ENCODE measurements around the gene AKT2.

The AKT2 gene

DNA sequence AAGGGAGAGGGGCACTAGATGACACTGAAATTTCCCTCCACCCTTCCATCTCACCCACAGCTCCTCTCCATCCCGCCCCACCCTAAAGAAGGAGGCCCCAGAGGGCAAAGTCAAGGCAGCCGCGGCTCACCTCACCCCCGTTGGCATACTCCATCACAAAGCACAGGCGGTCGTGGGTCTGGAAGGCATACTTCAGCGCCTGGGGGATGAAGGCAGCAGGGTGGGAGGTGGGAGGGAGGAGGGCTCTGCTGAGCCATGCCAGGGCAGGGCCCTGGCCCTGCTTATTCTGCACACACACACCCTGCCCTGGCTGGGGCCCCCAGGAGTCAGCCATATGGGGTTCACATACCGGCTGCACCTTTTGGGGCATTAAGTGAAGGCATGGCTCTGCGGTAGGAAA, 46.4 kb downstream of the AKT2 start:
- DNase-seq (ENCODE audit: extremely low read depth in 1 of 2, low read depth in 1 of 2): no peak

DNA sequence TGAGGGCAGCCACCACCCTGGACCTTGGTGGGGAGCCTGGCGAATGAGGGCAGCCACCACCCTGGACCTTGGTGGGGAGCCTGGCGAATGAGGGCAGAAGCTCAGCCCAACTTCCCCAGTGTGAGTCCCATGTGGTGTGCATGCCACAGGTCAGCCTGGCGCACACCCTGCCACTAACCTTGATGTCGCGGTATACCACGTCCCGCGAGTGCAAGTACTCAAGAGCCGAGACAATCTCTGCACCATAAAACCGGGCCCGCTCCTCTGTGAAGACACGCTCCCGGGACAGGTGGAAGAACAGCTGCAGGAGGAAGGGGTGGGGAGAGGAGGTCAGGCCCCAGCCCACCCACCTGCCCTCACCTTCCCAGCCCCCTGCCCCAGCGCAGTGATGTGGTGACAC, 47.4 kb downstream of the AKT2 start:
- DNase-seq (ENCODE audit: extremely low read depth in 1 of 2, low read depth in 1 of 2): no peak

DNA sequence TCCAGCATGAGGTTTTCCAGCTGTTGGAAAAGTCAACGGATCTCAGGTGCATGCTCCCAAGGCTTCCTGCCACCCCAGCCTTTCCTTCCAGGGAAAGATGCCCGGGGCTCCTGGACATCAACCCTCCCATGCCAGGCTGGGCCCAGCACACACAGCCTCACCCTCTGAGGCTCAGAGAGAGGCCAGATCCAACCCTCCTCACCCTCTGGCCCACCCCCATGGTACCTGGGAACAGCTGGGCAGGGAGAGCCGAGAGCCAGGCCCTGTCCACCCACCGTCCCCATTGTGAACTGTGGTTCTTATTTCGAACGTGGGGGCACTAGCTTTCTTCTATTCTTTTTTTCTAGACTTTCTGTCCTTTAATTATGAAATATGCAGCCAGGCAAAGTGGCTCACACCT, 48.8 kb downstream of the AKT2 start:
- no peak for DNase-seq (ENCODE audit: extremely low read depth in 1 of 2, low read depth in 1 of 2)

DNA sequence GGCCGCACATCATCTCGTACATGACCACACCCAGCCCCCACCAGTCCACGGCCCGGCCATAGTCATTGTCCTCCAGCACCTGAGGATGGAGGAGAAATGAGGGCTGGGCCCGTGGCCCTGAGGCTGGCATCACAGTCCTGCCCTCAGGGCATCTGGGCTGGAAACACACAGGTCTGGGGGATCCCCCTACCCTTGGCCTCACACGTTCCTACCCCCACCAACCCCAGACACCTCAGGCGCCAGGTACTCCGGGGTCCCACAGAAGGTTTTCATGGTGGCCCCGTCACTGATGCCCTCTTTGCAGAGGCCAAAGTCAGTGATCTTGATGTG, 49.2 kb downstream of the AKT2 start:
- DNase-seq (ENCODE audit: extremely low read depth in 1 of 2, low read depth in 1 of 2): no peak

DNA sequence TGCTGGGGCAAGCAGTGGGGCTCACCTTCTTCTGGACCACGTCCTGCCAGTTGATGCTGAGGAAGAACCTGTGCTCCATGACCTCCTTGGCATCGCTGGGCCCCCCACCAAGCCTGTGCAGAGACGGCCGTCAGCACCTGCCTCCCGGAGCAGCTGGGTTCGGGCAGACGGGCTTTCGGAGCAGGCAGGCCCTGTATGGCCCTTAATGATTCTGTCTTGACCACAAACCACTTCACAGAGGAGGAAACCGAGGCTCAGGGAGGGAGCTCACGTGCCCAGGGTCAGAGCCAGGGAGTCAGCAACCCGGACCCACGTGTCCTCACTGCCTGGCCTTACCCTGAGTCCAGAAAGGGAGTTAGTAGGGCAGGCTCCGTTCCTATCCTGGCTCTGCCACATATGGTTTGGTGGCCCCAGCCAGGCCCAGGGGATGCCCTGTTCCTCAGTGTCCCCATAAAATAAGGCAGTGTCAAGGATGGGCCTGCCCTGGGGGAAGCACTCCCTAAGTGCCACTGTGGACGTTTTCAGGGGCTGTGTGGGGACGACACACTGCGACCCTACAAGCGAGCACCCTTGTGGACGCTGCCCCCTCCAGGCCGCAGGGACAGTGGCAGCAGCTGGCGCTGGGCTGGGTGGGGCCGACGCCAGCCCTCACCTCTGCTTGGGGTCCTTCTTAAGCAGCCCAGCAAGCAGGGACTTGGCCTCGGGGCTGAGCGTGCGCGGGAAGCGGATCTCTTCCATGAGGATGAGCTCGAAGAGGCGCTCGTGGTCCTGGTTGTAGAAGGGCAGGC, 49.7 kb downstream of the AKT2 start:
- DNase-seq (ENCODE audit: extremely low read depth in 1 of 2, low read depth in 1 of 2): no peak

DNA sequence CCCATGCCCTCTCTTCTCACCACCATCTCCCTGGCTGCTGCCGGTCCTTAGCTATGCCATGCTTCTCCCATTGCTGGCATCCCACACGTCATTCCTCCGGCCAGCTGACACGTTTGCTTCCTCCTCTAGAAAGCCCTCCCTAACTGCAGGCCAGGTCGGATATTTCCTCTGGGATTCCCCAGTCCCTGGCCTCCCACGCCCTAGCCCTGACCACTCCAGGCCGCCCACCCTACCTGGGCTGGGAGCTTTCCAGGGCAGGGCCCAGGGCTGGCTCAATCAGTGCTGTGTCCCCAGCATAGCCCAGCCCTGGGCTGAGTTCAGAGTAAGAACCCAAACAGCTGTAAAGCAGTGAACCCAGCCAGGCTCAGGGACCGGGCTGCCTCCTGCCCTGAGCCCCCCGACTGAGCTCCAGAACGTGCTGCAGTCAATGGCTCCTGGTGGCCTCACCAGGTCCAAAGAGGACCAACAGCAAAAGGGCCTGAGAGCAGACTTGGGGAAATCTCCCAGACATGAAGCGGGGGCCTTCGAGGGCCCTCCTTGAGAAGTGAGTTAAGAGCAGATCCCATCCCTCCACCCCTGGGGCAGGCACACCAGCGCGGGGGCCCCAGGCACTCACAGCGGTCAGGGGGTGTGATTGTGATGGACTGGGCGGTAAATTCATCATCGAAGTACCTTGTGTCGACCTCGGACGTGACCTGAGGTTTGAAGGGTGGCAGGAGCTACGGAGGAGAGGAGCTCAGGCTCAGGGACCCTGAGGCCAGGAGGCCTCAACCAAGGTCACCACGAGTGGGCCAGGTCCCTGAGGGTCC, 50.5 kb downstream of the AKT2 start:
- no peak for DNase-seq (ENCODE audit: extremely low read depth in 1 of 2, low read depth in 1 of 2)

DNA sequence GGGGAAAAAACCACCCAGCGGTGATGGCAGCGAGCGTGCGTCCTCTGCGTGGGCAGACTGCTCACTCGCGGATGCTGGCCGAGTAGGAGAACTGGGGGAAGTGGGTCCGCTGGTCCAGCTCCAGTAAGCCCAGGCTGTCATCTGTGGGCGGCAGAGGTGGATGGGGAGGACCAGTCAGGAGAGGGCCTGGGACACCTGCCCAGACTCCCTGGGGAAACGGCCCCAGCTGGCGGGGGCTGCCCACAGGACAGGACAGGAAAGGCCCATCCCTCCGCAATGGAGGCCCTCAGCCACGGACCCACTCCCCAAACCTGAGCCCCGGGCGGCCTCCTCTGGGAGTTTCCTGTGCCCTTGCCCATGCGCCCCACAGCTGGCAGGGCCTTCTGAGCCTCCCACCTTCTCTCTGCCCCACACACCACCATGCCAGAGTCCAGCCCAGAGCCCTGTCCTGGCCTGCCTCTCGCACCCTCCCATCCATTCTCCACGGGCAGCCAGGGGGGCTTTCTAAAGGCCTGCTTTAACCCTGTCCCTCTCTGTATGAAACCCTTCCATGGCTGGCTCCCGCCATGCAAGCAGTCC, 51.2 kb downstream of the AKT2 start:
- DNase-seq (ENCODE audit: extremely low read depth in 1 of 2, low read depth in 1 of 2): no peak

DNA sequence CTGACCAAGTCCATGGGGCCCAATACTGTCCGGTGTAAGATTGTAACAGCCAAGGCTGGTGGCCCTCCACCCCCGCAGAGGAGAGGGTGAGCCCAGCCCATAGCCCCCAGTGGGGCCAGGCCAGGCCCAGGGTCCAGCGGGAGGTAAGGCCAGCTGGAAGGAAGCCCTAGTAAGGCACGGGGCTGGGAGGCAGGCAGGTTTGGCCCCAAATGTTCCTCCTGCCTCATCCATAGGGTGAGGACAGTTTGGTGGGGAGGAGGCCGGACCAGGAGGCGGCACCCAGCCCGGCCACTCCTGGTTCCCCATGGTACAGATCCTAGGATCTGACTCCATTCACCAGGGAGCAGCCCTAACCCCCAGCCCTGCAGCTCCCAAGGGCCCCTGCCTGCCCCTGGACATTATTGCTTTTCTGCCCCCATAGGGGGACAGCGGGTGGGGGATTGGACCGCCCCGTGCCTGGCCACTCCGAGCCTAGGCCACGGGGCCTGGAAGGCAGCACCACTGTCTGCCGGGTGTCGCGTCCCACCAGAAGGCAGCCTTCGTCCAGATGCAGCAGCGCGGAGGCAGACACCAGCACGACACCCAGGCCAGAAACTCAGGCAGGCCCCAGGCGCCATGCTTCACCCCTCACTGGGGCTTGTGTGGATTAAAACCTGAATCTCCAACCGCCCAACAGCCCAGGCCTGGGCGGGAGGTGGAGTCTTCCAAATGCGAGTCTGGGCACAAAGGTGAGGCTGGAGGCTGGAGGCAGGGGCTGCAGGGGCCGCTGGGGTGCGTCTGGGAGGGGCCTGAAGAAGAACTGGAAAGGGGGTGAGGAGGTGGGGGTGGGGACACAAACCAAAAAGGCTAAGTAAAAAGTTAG, 52.0 kb downstream of the AKT2 start:
- no peak for DNase-seq (ENCODE audit: extremely low read depth in 1 of 2, low read depth in 1 of 2)

DNA sequence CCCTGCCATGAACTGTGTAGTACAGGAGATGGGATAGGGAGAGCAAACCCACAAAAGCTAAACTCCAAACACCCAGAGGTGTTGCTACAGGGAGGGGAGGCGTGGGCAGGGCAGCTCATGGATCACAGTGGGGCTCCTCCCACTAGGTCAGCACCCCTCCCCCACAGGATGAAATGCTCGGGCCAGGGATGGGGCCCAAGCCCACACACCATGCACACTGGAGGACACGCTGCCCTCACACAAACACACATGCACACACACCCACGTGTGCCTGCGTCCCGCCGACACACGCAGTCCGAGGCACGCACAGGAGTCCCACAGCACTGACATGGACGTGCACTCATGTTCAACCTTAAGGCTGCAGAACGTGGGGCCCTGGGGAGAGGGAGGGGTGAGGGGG, 52.7 kb downstream of the AKT2 start:
- no peak for DNase-seq (ENCODE audit: extremely low read depth in 1 of 2, low read depth in 1 of 2)

DNA sequence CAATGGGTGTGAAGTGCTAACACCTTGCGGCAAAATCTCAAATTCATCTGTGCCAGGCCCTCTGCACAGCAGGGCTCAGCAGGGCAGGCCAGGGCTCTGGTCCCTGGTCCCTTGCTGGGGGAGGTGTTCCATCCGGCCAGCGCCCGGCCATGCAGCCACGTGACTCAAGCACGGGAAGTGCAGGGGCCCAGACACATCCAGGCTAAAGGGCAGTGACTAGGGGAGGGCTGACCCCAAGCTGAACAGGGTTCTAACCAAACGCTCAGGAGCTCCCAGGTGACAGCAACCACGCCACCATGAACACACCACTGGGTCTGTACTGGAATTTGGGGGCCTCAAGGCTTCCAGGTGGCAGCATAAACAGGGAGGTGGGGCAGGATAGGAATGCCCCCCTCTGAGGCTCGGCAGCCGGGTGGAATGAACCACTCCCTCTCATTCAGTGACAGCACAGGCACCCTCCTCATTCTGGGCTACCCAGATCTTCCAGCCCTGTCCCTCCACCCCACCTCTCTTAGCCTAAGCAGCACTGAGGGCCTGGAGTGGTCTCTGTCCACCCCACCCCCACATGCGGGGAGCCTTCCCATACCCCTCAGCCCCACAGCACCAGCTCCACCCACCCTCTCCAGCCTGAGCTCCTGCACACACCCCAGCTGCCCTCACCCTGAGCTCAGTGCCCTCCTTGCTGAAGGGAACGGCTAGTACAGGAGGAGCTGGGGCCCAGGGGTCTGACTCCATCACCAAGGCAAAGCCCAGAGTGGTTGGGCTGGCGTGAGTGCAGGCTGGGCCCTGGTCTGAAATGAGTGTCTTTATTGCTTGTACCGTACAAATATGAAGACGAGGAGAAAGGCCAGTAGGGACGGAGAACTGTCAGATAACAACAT, 53.4 kb downstream of the AKT2 start:
- no peak for DNase-seq (ENCODE audit: extremely low read depth in 1 of 2, low read depth in 1 of 2)

DNA sequence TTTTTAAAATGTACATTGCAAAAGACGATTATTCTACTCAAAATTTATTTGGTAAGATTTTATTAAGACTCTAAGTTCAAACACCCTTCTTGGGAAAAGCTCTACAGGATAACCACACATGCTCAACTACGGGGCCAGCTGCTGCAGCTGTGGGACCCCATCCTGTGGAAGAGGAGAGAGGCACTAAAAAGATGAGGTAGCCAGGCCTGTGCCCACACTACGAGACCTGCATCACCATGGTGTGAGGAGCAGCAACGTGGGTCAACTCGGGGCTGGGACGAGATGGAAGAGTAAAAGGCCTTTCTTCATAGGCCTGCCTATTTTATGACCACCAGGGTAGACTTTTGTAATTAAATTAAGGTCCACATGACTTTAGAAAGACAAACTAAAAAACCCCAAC, 54.1 kb downstream of the AKT2 start:
- DNase-seq (ENCODE audit: extremely low read depth in 1 of 2, low read depth in 1 of 2): no peak

DNA sequence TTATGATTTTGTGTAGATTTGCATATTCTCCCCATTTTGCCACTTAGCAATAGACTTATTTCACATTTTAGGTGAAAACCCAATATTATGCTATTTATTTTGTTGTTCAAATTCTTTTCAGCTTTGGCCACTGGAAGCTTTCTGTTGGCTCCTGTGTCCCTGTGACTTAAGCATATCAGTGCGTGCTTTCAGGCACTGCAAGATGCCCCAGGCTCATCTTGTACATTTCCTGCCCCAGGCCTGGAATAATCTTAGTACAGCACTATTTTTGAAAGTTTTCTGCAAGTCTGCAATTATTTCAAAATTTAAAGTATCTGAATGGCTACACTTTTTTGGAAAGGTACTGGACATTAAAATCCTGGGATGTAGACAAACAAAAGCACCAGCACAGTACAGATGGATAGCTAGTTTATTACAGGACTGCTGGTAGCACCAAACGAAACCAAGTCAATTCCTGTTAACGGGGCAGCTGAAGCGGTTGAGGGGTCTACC, 55.2 kb downstream of the AKT2 start:
- DNase-seq (ENCODE audit: extremely low read depth in 1 of 2, low read depth in 1 of 2): no peak

DNA sequence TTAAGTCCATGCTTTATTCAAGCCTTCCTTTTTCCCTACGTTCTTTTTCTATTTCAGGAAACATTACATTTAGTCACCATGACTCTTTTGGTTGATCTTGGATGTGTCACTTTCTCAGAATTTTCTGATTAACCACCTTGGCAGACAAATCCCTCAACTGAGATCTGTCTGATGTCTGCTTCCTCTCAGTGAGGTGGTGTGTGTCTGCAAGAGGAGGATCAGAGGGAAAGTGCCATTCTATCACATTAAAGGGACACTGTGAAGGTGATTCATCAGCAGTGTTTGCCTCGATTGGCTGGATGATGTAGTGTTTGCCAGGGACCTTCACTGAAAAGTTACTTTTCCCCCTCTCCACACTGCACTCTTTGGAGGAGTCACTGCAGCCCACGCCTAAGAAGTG, 55.7 kb downstream of the AKT2 start:
- DNase-seq (ENCODE audit: extremely low read depth in 1 of 2, low read depth in 1 of 2): no peak

DNA sequence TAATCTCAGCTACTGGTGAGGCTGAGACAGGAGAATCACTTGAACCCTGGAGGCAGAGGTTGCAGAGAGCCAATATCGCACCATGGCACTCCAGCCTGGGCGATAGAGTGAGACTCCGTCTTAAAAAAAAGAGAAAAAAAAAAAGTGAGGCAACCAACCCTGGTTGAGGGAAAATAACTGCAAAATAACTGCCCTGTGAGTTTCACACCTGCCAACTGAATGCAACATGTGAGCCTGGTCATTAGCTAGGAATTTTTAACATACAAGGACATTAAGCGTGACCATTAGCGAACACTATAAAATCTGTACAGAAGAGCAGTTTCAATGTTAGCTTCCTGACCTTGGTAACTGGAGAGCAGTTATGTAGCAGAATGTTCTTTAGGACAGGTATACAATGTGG, 56.3 kb downstream of the AKT2 start:
- no peak for DNase-seq (ENCODE audit: extremely low read depth in 1 of 2, low read depth in 1 of 2)

DNA sequence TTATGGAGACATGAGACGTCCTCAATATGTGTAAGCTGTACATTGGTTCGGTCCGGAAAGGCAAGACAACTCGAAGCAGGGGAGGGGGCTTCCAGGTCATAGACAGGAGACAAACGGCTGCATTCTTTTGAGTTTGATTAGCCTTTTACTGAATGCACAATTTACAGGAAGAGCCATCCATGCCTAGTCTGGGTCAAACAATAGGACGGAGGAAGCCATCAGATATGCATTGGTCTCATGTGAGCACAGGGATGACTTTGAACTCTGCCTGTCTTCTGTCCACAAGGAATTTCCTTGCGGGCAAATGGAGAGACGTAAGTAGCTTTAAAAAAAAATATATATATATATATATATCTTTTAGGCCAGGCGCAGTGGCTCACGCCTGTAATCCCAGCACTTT, 56.8 kb downstream of the AKT2 start:
- no peak for DNase-seq (ENCODE audit: extremely low read depth in 1 of 2, low read depth in 1 of 2)

DNA sequence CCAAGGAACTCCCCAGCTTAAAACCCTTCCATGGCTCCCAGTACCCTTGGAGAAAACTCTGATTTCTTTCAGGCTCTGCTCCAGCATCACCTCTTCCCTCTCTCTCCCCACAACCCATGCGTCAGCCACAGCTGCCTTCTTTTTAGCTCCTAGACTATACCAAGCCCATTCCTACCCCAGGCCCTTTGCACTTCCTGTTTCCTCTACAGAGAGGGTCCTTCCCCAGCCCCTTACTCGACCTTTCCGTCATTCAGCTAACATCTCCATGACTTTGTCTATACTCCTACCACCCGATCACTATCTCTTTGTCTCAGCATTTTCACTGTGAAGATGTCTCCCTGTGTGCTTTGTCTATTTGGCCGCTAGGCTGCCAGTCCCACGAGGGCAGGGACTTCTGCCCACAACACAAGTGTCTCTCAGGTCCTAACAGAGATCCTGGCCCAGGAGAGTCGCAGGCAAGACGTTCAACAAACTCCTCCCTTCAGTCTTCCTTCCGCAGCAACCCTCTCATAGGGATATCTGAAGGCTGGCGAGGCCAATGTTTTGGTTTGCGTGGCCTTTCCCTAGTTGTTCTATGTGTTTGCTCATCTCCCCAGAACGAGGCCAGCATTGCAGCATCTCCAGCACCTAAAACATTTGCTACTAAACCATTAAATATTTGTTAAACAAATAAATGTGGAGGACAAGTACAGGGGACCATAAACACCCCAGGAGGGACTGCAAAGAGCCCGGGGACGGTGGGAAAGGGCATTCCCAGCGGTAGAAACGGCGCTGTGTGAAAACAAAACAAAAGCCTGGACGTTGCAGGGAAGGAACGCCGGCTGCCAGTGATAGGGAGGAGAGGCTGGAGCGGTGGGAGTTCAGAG, 59.5 kb downstream of the AKT2 start:
- no peak for DNase-seq (ENCODE audit: extremely low read depth in 1 of 2, low read depth in 1 of 2)

DNA sequence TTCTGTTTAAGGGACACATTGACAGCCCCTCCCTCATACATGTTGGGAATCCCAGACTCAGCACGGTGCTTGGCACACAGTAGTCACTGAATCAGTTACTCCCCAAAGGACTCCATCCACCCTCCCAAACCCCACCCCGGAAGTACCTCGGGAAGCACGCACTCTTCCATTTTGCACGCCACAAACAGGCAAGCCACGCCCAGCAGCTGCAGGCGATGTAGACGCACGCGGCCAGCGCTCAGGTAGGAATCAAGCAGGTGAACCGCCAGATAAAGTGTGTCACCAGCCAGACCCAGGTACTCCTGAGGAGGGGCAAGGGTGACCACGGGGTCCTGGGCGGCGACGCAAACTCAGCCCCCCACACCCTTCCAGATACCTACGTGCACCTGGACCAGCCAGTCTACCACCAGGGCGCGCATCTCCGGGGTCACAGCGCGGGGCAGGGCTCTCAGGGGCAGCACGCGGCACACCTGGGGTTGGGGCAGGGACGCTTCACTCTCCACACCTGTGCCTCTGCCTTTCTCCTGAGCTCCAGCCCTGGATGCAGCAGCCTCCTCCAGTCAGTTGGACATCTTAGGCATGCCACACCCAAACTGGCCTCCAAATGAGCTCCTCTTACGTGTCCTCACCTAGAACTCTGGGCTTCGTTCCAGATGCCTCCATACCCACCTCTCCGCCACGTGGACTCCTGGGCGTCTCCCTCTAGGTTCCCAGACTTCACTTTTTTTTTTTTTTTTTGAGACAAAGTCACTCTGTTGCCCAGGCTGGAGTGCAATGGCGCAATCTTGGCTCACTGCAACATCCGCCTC, 60.6 kb downstream of the AKT2 start:
- DNase-seq (ENCODE audit: extremely low read depth in 1 of 2, low read depth in 1 of 2): no peak

DNA sequence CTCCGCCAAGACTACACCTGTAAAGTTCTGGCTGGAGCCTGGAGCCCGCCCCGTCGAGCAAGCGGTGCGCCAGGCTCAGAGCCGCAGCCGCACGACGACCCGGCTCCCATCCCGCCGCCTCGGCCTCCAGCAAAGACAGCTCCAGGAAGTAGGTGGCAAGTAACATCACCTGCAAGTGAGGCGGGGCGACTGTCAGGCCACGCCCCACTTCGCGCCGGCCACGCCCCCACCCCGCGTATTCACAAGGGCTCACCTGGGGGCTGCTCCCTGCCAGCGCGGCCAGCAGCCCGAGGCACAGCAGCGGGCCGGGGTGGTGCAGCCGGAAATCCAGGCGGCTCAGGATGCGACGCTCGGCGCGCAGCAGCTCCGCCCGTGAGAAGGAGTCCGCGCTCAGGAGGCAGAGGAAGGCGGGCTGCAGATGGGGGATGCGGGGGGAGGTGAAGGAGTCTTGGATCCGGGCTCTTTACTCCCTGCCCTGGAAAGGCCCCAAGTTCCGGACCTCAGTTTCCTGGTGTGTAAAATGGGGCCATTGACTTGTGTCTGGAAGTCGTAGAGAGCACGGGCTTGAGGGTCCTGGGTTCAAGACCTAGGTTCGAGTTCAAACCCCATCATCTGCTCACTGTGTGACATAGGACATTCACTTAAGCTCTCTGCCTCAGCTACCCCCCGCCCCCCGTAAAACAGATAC, 61.9 kb downstream of the AKT2 start:
- DNase-seq (ENCODE audit: extremely low read depth in 1 of 2, low read depth in 1 of 2): no peak

All from activated CD8-positive, alpha-beta memory T cell treated with anti-CD3 and anti-CD28 coated beads for 1 hour (primary cell).